HEK293 (cell line): ENCODE measurements around the gene VPS35L.

Source experiments
- BCL11B ChIP-seq: fragments of 450-650 bp; formaldehyde crosslinking; IDR thresholded peaks from 2 replicates; pipeline ENCODE4 v1.5.1; 2016; ENCODE audit warnings: low read depth, missing biosample characterization, missing genetic modification characterization
- FEZF1 ChIP-seq: fragments of 450-650 bp; formaldehyde crosslinking; IDR thresholded peaks from 2 replicates; pipeline ENCODE4 v1.5.1; 2016; ENCODE audit warnings: missing biosample characterization, missing genetic modification characterization
- GLIS2 ChIP-seq: fragments of 450-650 bp; formaldehyde crosslinking; IDR thresholded peaks from 2 replicates; pipeline ENCODE4 v1.5.1; 2016; ENCODE audit warnings: missing biosample characterization, missing genetic modification characterization
- KLF17 ChIP-seq: fragments of 450-650 bp; formaldehyde crosslinking; IDR thresholded peaks from 2 replicates; pipeline ENCODE4 v1.5.1; 2016; ENCODE audit warnings: missing biosample characterization, missing genetic modification characterization
- OVOL3 ChIP-seq: fragments of 450-650 bp; formaldehyde crosslinking; IDR thresholded peaks from 2 replicates; pipeline ENCODE4 v1.5.1; 2016; ENCODE audit warnings: missing biosample characterization, missing genetic modification characterization
- PRDM10 ChIP-seq: fragments of 450-650 bp; formaldehyde crosslinking; IDR thresholded peaks from 2 replicates; pipeline ENCODE4 v1.5.1; 2016; ENCODE audit warnings: missing biosample characterization, missing genetic modification characterization
- RBAK ChIP-seq: fragments of 450-650 bp; formaldehyde crosslinking; IDR thresholded peaks from 2 replicates; pipeline ENCODE4 v1.5.1; 2016; ENCODE audit warnings: missing biosample characterization, missing genetic modification characterization
- SP7 ChIP-seq: fragments of 450-650 bp; formaldehyde crosslinking; IDR thresholded peaks from 2 replicates; pipeline ENCODE4 v1.5.1; 2016; ENCODE audit warnings: missing biosample characterization, missing genetic modification characterization
- ZNF146 ChIP-seq: fragments of 450-650 bp; formaldehyde crosslinking; IDR thresholded peaks from 2 replicates; pipeline ENCODE4 v1.5.1; 2016; ENCODE audit warnings: missing biosample characterization, missing genetic modification characterization
- ZNF202 ChIP-seq: fragments of 450-650 bp; formaldehyde crosslinking; IDR thresholded peaks from 2 replicates; pipeline ENCODE4 v1.5.1; 2016; ENCODE audit warnings: missing biosample characterization, missing genetic modification characterization, borderline replicate concordance
- ZNF23 ChIP-seq: fragments of 450-650 bp; formaldehyde crosslinking; IDR thresholded peaks from 2 replicates; pipeline ENCODE4 v1.5.1; 2016; ENCODE audit warnings: missing biosample characterization, missing genetic modification characterization, borderline replicate concordance
- ZNF24 ChIP-seq: fragments of 450-650 bp; formaldehyde crosslinking; IDR thresholded peaks from 2 replicates; pipeline ENCODE4 v1.5.1; 2016; ENCODE audit warnings: missing biosample characterization, missing genetic modification characterization
- ZNF366 ChIP-seq: fragments of 450-650 bp; formaldehyde crosslinking; conservative IDR thresholded peaks from 2 replicates; pipeline ENCODE4 v1.5.1; 2016; ENCODE audit warnings: missing biosample characterization, missing genetic modification characterization
- ZNF48 ChIP-seq: fragments of 450-650 bp; formaldehyde crosslinking; IDR thresholded peaks from 2 replicates; pipeline ENCODE4 v1.5.1; 2016; ENCODE audit warnings: missing biosample characterization, missing genetic modification characterization
- ZNF623 ChIP-seq: fragments of 450-650 bp; formaldehyde crosslinking; IDR thresholded peaks from 2 replicates; pipeline ENCODE4 v1.5.1; 2016; ENCODE audit warnings: missing biosample characterization, missing genetic modification characterization
- ZNF629 ChIP-seq: fragments of 450-650 bp; formaldehyde crosslinking; IDR thresholded peaks from 2 replicates; pipeline ENCODE4 v1.5.1; 2017; ENCODE audit warnings: missing biosample characterization, missing genetic modification characterization
- ZNF645 ChIP-seq: fragments of 450-650 bp; formaldehyde crosslinking; IDR thresholded peaks from 2 replicates; pipeline ENCODE4; 2016; ENCODE audit warnings: missing biosample characterization, missing genetic modification characterization
- ZNF707 ChIP-seq: fragments of 450-650 bp; formaldehyde crosslinking; IDR thresholded peaks from 2 replicates; pipeline ENCODE4 v1.5.1; 2016; ENCODE audit warnings: missing biosample characterization, missing genetic modification characterization
- ZNF785 ChIP-seq: fragments of 450-650 bp; formaldehyde crosslinking; IDR thresholded peaks from 2 replicates; pipeline ENCODE4 v1.5.1; 2016; ENCODE audit warnings: missing biosample characterization, missing genetic modification characterization
- ZNF830 ChIP-seq: fragments of 450-650 bp; IDR thresholded peaks from 2 replicates; pipeline ENCODE4 v1.5.0; 2018; ENCODE audit warnings: missing biosample characterization, missing genetic modification characterization, low read depth, mild to moderate bottlenecking, moderate library complexity
- ZNF843 ChIP-seq: fragments of 450-650 bp; formaldehyde crosslinking; IDR thresholded peaks from 2 replicates; pipeline ENCODE4 v1.5.1; 2016; ENCODE audit warnings: missing biosample characterization, missing genetic modification characterization
- ZXDB ChIP-seq: fragments of 450-650 bp; formaldehyde crosslinking; IDR thresholded peaks from 2 replicates; pipeline ENCODE4 v1.5.1; 2016; ENCODE audit warnings: missing biosample characterization, missing genetic modification characterization
- TF ChIP-seq, protein P1 (sequence below): fragments of 450-650 bp; formaldehyde crosslinking; IDR thresholded peaks from 2 replicates; pipeline ENCODE4 v1.5.1; 2016; ENCODE audit warnings: missing biosample characterization, missing genetic modification characterization, borderline replicate concordance
- TF ChIP-seq, protein P2 (sequence below): fragments of 450-650 bp; formaldehyde crosslinking; IDR thresholded peaks from 2 replicates; pipeline ENCODE4 v1.5.1; 2016; ENCODE audit warnings: missing biosample characterization, missing genetic modification characterization
- TF ChIP-seq, protein P3 (sequence below): fragments of 450-650 bp; formaldehyde crosslinking; IDR thresholded peaks from 2 replicates; pipeline ENCODE4 v1.5.1; 2016; ENCODE audit warnings: missing biosample characterization, missing genetic modification characterization
- TF ChIP-seq, protein P4 (sequence below): fragments of 450-650 bp; formaldehyde crosslinking; IDR thresholded peaks from 2 replicates; pipeline ENCODE4 v1.5.1; 2016; ENCODE audit warnings: missing biosample characterization, missing genetic modification characterization, low read depth

VPS35L gene

GRCh38 chr16:19520861-19521331 is 34.6 kb upstream of the VPS35L start (continued):
- TF ChIP-seq, protein P1, sequence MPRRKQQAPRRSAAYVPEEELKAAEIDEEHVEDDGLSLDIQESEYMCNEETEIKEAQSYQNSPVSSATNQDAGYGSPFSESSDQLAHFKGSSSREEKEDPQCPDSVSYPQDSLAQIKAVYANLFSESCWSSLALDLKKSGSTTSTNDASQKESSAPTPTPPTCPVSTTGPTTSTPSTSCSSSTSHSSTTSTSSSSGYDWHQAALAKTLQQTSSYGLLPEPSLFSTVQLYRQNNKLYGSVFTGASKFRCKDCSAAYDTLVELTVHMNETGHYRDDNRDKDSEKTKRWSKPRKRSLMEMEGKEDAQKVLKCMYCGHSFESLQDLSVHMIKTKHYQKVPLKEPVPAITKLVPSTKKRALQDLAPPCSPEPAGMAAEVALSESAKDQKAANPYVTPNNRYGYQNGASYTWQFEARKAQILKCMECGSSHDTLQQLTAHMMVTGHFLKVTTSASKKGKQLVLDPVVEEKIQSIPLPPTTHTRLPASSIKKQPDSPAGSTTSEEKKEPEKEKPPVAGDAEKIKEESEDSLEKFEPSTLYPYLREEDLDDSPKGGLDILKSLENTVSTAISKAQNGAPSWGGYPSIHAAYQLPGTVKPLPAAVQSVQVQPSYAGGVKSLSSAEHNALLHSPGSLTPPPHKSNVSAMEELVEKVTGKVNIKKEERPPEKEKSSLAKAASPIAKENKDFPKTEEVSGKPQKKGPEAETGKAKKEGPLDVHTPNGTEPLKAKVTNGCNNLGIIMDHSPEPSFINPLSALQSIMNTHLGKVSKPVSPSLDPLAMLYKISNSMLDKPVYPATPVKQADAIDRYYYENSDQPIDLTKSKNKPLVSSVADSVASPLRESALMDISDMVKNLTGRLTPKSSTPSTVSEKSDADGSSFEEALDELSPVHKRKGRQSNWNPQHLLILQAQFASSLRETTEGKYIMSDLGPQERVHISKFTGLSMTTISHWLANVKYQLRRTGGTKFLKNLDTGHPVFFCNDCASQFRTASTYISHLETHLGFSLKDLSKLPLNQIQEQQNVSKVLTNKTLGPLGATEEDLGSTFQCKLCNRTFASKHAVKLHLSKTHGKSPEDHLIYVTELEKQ (tag by site-specific recombination), result peak; percentile 48; the same call in 1 of the 2 replicates
- TF ChIP-seq, protein P2, sequence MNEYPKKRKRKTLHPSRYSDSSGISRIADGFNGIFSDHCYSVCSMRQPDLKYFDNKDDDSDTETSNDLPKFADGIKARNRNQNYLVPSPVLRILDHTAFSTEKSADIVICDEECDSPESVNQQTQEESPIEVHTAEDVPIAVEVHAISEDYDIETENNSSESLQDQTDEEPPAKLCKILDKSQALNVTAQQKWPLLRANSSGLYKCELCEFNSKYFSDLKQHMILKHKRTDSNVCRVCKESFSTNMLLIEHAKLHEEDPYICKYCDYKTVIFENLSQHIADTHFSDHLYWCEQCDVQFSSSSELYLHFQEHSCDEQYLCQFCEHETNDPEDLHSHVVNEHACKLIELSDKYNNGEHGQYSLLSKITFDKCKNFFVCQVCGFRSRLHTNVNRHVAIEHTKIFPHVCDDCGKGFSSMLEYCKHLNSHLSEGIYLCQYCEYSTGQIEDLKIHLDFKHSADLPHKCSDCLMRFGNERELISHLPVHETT (tag by site-specific recombination), result 0 out of 2 replicates have a peak, but pooled peaks have one; percentile 33
- TF ChIP-seq ZNF623, result no peak
- TF ChIP-seq SP7 (tag by site-specific recombination), result peak; percentile 72
- peak; percentile 60 for TF ChIP-seq ZNF629 (tag by site-specific recombination)
- no peak for TF ChIP-seq ZNF707 (tag by site-specific recombination)
- TF ChIP-seq ZNF23 (tag by site-specific recombination), result no peak
- peak; percentile 23; the same call in 1 of the 2 replicates for TF ChIP-seq FEZF1
- TF ChIP-seq RBAK (tag by site-specific recombination), result no peak
- 0 out of 2 replicates have a peak, but pooled peaks have one; percentile 23 for TF ChIP-seq ZNF366
- TF ChIP-seq KLF17 (tag by site-specific recombination), result peak; percentile 70
- TF ChIP-seq ZNF645, result no peak
- TF ChIP-seq ZNF48 (tag by site-specific recombination), result no peak
- TF ChIP-seq, protein P3, sequence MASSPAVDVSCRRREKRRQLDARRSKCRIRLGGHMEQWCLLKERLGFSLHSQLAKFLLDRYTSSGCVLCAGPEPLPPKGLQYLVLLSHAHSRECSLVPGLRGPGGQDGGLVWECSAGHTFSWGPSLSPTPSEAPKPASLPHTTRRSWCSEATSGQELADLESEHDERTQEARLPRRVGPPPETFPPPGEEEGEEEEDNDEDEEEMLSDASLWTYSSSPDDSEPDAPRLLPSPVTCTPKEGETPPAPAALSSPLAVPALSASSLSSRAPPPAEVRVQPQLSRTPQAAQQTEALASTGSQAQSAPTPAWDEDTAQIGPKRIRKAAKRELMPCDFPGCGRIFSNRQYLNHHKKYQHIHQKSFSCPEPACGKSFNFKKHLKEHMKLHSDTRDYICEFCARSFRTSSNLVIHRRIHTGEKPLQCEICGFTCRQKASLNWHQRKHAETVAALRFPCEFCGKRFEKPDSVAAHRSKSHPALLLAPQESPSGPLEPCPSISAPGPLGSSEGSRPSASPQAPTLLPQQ, result peak; percentile 85
- TF ChIP-seq OVOL3 (tag by site-specific recombination), result 0 out of 2 replicates have a peak, but pooled peaks have one; percentile 6
- TF ChIP-seq GLIS2 (tag by site-specific recombination), result no peak
- peak; percentile 78 for TF ChIP-seq PRDM10 (tag by site-specific recombination)
- TF ChIP-seq ZNF843 (tag by site-specific recombination), result peak; percentile 56
- no peak for TF ChIP-seq BCL11B (tag by site-specific recombination)
- peak; percentile 68 for TF ChIP-seq ZXDB (tag by site-specific recombination)
- TF ChIP-seq ZNF146 (tag by site-specific recombination), result 0 out of 2 replicates have a peak, but pooled peaks have one; percentile 1
- TF ChIP-seq, protein P4, sequence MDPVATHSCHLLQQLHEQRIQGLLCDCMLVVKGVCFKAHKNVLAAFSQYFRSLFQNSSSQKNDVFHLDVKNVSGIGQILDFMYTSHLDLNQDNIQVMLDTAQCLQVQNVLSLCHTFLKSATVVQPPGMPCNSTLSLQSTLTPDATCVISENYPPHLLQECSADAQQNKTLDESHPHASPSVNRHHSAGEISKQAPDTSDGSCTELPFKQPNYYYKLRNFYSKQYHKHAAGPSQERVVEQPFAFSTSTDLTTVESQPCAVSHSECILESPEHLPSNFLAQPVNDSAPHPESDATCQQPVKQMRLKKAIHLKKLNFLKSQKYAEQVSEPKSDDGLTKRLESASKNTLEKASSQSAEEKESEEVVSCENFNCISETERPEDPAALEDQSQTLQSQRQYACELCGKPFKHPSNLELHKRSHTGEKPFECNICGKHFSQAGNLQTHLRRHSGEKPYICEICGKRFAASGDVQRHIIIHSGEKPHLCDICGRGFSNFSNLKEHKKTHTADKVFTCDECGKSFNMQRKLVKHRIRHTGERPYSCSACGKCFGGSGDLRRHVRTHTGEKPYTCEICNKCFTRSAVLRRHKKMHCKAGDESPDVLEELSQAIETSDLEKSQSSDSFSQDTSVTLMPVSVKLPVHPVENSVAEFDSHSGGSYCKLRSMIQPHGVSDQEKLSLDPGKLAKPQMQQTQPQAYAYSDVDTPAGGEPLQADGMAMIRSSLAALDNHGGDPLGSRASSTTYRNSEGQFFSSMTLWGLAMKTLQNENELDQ (tag by site-specific recombination), result no peak
- no peak for TF ChIP-seq ZNF202 (tag by site-specific recombination)
- TF ChIP-seq ZNF24, result no peak
- TF ChIP-seq ZNF830 (tag by site-specific recombination), result no peak
- TF ChIP-seq ZNF785 (tag by site-specific recombination), result no peak
